Prostate gland (tissue), 2 donors: Measurements from ENCODE around the gene CISTR. TPM values are rescaled to one million over a fixed set of nuclear protein-coding genes. Genes with fewer than 3 reads are reported as not detected.
"Not testable (repeated sequence)": the region's sequence is repeated elsewhere in the genome, so short reads cannot be mapped to it uniquely, and the experiment has no call there.

Experiments
- DNase-seq: peaks from one replicate; pipeline ENCODE4 v3.0.0-alpha.2; 2019; ENCODE audit warnings: low spot score
- H3K27ac ChIP-seq, 2 donors: fragments of 200-600 bp; sonication (generic); 2 replicates each; pipeline ENCODE4 v1.5.1; 2017 to 2019
- H3K27me3 ChIP-seq: fragments of 200-600 bp; sonication (generic); replicated peaks from 2 replicates; pipeline ENCODE4 v1.5.1; 2019; ENCODE audit not compliant: insufficient read depth
- H3K36me3 ChIP-seq, 2 donors: fragments of 200-600 bp; sonication (generic); 1 replicate in 1 of 2; 2 replicates in 1 of 2; pipeline versions ENCODE4 v1.5.1 to v1.8.1; 2017 to 2019
- H3K4me1 ChIP-seq: fragments of 200-600 bp; sonication (generic); replicated peaks from 2 replicates; pipeline ENCODE4 v1.5.1; 2019
- H3K4me3 ChIP-seq, 2 donors: fragments of 200-600 bp; sonication (generic); 2 replicates each; pipeline ENCODE4 v1.5.1; 2017 to 2019
- H3K9me3 ChIP-seq: fragments of 200-600 bp; sonication (generic); 2 replicates; pipeline ENCODE4 v1.5.1; 2017
- POLR2A ChIP-seq: fragments of 450-650 bp; IDR thresholded peaks from one replicate; pipeline ENCODE4 v1.6.1; 2016; ENCODE audit warnings: antibody characterized with exemption, mild to moderate bottlenecking
- POLR2AphosphoS5 ChIP-seq: sonication (generic); formaldehyde crosslinking; IDR thresholded peaks from one replicate; pipeline ENCODE4 v1.6.1; 2017; ENCODE audit warnings: antibody characterized with exemption
- WGBS: methylation state at CpG from one replicate; pipeline ENCODE4 v1.1.5; 2018; 5-methylcytosine and 5-hydroxymethylcytosine counted together
- intact Hi-C: fragments of 100-400 bp; cut with DNase I; formaldehyde crosslinking; loops from one replicate; pipeline ENCODE4 v1.14.2; 2022
- total RNA-seq, 2 donors: library from RNA; depleted of rRNA; stranded (reverse); fragments of >200 nt; gene quantifications; one replicate each; pipeline ENCODE4 v1.1.0, GENCODE V29; 2016
- TF ChIP-seq, protein P1 (sequence below), 4 experiments: fragments of 200-600 bp in 2 of 4; fragments of 450-650 bp in 2 of 4; sonication (generic) in 2 of 4; IDR thresholded peaks; 1 replicate in 3 of 4; 2 replicates in 1 of 4; pipeline ENCODE4 v1.5.1; 2016 to 2019; ENCODE audit warnings: antibody characterized with exemption in 4 of 4, mild to moderate bottlenecking in 2 of 4, moderate library complexity in 2 of 4

The CISTR gene
- total RNA-seq, 2 donors from 2014 or later, result not detected

DNA sequence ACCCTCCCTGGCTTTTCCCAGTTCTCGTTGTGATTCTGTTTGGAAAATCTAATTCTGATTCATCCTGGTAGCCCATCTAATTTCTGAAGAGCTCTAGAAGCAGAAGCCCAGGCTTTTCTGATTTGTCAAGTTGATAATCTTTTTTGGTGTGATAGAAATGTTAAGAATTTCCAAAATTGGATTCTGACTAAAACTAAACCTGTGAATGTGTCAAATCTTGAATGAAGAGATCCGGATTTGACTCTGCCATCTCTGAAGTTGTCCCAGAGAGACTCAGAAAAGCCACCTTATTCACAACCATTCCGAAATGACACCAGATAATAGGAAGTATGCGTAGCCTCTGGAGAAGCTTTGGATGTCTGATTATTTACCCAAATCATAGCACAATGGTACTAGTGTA is 12.8 kb upstream of the CISTR start:
- 91% methylated on average over 4 of the region's 4 CpGs for WGBS
- Histone ChIP-seq H3K4me3 (no peak overlapping the region), H3K36me3 (no peaks in the 10 kb centered on the region), H3K4me1 (no peaks in the 10 kb centered on the region), H3K9me3 (no peaks in the 10 kb centered on the region), H3K27ac (no peak overlapping the region), H3K27me3 (peaks cover 2% of the 10 kb centered on the region)
- no peak for DNase-seq
- intact Hi-C loops, result no loop called here
- TF ChIP-seq POLR2AphosphoS5 (no peak), POLR2A (no peak)
- TF ChIP-seq, protein P1, sequence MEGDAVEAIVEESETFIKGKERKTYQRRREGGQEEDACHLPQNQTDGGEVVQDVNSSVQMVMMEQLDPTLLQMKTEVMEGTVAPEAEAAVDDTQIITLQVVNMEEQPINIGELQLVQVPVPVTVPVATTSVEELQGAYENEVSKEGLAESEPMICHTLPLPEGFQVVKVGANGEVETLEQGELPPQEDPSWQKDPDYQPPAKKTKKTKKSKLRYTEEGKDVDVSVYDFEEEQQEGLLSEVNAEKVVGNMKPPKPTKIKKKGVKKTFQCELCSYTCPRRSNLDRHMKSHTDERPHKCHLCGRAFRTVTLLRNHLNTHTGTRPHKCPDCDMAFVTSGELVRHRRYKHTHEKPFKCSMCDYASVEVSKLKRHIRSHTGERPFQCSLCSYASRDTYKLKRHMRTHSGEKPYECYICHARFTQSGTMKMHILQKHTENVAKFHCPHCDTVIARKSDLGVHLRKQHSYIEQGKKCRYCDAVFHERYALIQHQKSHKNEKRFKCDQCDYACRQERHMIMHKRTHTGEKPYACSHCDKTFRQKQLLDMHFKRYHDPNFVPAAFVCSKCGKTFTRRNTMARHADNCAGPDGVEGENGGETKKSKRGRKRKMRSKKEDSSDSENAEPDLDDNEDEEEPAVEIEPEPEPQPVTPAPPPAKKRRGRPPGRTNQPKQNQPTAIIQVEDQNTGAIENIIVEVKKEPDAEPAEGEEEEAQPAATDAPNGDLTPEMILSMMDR (IDR thresholded peaks at IDR 0.05), result no peak

DNA sequence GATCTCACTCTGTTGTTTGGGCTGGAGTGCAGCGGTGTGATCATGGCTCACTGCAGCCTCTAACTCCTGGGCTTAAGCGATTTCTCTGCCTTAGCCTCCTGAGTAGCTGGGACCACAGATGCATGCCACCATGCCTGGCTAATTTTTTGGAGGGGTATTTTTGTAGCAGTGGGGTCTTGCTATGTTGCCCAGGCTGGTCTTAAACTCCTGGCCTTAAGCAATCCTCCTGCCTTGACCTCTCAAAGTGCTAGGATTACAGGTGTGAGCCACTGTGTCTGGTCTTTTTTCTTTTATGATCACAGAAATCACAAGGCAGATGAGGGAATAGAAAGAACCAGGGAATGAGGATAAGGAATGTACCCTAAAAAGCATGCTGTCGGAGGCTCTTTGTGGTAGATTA is 11.0 kb upstream of the CISTR start:
- H3K36me3 ChIP-seq, H3K4me1 ChIP-seq, H3K4me3 ChIP-seq, DNase-seq, H3K9me3 ChIP-seq, intact Hi-C loops, H3K27me3 ChIP-seq, H3K27ac ChIP-seq: not testable (repeated sequence)
- 90% methylated on average over 3 of the region's 3 CpGs for WGBS

DNA sequence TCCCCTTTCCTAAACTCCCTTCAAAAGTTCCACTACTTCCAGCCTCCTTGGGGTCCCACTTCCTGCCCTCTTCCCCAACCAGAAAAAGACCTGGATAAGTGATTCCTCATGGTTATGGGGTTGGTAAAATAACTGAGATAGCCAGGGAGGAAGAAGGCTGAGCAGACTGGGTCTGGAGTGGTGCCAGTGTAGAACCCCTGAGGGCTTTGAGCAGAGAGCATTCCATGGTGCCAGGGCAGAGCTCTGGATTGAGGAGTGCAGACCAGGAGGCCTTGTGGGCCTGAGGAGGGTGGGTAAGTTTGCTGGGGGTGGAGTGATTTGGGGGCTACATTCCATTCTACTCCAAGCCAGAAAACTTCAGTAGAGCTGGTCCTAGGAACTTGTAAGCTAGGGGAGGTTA is 9.5 kb upstream of the CISTR start:
- no peaks in the 10 kb centered on the region for H3K4me1 ChIP-seq
- no peak for TF ChIP-seq POLR2AphosphoS5
- TF ChIP-seq, protein P1 (IDR thresholded peaks at IDR 0.05), result no peak
- no peak for TF ChIP-seq POLR2A
- H3K4me3 ChIP-seq, result no peak overlapping the region
- H3K9me3 ChIP-seq, result no peaks in the 10 kb centered on the region
- intact Hi-C loops, result no loop called here
- no peak overlapping the region for H3K27ac ChIP-seq
- H3K27me3 ChIP-seq, result peaks cover 8% of the 10 kb centered on the region
- no peaks in the 10 kb centered on the region for H3K36me3 ChIP-seq
- no peak for DNase-seq

DNA sequence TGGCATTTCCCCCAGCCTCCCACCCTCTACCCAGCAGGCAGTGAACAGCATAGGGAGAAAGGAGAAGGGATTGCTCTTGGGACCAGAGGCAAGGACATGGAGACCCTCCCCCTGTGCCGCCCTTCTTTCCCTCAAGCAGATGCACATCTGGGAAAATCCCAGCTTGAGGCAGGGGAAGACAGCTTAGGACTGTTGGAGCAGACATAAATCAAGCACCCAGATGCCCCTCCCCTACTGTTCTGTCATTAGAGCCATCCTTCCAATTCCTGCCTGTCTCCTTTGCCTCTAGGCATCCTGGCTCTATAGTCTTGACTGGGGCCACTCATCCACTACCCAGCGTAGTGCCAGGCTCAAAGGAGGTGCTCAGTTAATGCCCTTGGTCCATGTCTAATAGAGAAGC is 7.5 kb upstream of the CISTR start:
- no peak for TF ChIP-seq POLR2AphosphoS5
- TF ChIP-seq, protein P1 (IDR thresholded peaks at IDR 0.05), result no peak
- no peak for TF ChIP-seq POLR2A
- DNase-seq, result no peak
- peaks cover 8% of the 10 kb centered on the region for H3K27me3 ChIP-seq
- H3K36me3 ChIP-seq, result no peaks in the 10 kb centered on the region
- peaks cover 7% of the 10 kb centered on the region for H3K4me1 ChIP-seq
- intact Hi-C loops, result no loop called here
- no peak overlapping the region for H3K27ac ChIP-seq
- no peak overlapping the region for H3K4me3 ChIP-seq
- H3K9me3 ChIP-seq, result no peaks in the 10 kb centered on the region
- 62% methylated on average over 2 of the region's 2 CpGs for WGBS

DNA sequence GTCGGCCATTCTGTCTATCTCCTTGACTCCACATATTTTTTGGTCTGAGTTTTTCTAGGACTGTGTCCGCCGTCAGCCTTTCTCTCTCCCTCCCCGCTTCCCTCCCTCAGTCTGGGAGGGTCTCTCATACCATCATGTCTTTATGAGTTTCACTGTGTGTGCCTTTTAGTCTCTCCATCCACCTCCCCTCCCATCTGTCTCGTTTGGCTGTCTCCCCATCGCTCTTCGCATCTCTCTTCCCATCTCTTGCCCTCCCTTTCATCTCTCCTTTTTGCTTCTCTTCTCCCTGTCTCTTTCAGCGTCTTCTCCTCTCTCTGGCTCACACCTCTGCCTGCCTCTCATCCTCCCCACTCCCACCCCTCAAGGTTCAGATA is 6.9 kb upstream of the CISTR start:
- TF ChIP-seq POLR2AphosphoS5 (no peak), POLR2A (no peak)
- TF ChIP-seq, protein P1 (IDR thresholded peaks at IDR 0.05), result no peak
- Histone ChIP-seq H3K9me3 (no peaks in the 10 kb centered on the region), H3K27me3 (peaks cover 8% of the 10 kb centered on the region), H3K4me3 (no peak overlapping the region), H3K4me1 (peaks cover 7% of the 10 kb centered on the region), H3K36me3 (no peaks in the 10 kb centered on the region), H3K27ac (no peak overlapping the region)
- 18% methylated on average over 8 of the region's 8 CpGs for WGBS
- intact Hi-C loops, result no loop called here
- no peak for DNase-seq
